Smooth muscle cell of the brain vasculature (primary cell): ENCODE data around the gene PTPRR.

Experiments
- DNase-seq: peaks from one replicate; pipeline ENCODE4 v3.0.0-alpha.2; 2012; ENCODE audit warnings: low read depth, low spot score

PTPRR gene

DNA sequence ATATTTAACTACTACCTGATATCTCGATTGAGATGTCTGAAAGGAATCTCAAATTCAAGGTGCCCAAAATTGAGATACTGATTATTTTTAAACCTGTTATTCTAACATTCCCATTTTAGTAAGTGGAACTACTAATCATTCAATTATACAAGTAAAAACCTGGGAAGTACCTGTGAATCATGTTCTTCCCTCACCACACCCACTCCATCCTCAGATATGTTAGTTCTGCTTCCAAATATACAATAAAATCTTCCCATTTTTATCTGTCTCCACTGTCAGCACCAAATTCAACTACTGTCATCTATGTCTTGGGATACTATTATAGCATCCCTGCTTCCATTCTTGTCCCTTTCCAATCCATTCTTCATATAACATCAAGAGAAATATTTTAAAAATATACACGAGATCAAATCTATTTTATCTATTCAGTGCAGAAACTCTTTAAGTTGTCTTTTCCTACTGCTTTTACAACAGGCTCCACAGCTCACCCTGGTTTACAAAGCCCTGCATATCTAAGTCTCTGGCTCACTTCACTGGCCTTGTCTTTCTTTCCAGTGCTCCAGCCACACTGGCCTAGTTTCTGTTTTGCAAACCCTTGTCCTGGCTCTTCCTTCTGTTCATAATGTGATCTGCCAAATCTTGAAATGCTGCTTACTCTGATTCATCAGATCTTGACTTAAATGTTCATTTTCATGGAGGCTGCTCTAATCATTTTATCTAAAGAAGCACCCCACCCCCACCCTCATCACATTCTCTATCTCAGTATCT is 122.3 kb downstream of the PTPRR start:
- no peak for DNase-seq

GRCh38 chr12:70796989-70797388 is 123.5 kb downstream of the PTPRR start:
- no peak for DNase-seq

DNA sequence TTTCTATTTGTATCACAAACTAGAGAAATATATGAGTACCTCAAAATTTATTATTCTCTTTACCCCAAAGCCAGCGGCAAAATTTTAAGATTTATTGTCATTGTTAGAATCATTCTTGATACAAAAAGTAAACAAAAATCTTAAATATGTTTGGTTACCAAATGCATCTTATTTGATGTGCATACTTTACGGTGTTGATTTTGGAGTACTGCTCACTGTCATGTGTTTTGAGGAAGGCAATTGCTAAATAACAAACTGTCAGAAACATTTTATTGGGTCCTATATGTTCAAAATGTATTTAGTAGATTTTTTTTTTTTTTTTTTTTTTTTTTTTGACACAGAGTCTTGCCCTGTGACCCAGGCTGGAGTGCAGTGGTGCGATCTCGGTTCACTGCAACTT is 124.9 kb downstream of the PTPRR start:
- no peak for DNase-seq

- no peak for DNase-seq
Observed at GRCh38 chr12:70794131-70794530, 126.4 kb downstream of the PTPRR start.

DNA sequence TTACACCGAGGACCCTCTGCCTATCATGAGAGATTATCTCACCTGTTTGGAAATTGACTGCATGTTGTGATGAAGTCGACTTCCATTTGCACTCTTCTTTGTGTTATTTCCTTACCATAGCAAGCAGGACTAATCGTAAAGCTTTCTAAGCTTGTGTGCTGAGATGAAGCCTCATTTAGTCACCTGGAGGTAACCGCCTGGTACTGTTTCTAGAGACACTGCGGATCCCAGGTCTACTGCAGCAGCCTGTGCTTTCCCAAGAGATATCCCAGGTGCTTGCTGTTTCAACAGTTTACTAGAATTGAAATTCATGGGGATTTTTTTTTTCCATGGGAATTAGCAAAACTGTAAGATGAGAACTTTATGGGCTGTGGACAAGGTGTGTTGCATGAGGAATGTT is 131.8 kb downstream of the PTPRR start:
- no peak for DNase-seq

DNA sequence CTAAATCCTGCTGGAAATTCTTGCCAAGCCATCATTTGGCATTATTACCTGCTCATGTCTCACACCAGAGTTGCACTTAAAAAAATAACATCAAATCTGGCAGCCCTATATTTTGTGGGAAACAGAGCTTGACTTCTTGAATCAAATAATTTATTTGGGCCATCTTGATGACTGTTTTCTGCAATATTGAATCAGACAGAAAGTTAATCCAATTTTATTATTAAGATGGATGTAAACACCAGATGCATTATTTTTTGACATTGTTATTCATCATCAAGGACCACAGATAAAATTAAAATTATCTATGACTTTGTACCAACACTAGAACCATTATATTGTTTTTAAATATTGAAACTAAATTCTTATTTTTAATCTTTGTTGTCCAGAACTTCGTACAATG is 132.9 kb downstream of the PTPRR start:
- no peak for DNase-seq

DNA sequence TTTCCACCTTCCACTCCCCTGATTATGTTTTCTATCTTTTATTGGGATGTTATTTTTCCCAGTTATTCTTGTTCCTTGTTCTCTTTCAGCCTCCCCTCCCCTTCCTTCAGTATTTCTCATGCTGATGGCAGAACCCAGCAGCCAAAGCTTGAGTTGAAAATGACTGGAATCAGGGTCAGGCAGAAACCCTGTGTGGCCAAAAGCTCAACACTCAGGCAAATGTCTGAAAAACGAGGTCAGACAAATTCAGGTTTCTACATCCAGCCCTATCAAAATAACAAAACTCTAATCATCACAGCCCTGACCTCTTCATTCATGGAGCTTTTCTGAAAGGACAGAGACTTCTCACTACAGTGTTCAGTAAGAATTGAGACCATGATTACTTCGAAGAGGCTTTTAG is 134.6 kb downstream of the PTPRR start:
- no peak for DNase-seq

- DNase-seq, result no peak
Observed at GRCh38 chr12:70784042-70784668, 136.4 kb downstream of the PTPRR start.

DNA sequence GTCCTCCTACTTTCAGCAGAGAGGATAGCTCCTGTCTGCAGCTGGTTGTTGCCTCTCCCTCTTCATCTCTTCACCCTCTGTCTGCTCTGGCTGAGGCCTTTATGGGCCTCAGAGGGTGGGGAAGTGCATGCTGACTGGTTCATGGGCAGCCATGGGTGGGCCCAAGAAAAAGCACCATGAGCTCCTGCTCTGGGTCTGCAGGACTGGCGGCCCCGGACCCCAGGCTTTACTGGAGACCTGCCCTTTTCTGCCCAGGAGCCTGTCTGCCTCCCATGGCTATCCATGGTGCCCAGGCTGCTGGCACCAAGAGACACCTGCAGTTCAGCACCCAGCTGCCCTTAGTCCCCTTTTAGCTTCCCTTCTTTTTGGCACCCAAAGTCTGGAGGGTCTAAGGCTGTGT is 137.1 kb downstream of the PTPRR start:
- DNase-seq, result no peak

GRCh38 chr12:70779250-70779649 is 141.3 kb downstream of the PTPRR start:
- DNase-seq, result no peak

GRCh38 chr12:70774055-70774454 is 146.5 kb downstream of the PTPRR start:
- no peak for DNase-seq

GRCh38 chr12:70772836-70773235 is 147.7 kb downstream of the PTPRR start:
- DNase-seq, result no peak

DNA sequence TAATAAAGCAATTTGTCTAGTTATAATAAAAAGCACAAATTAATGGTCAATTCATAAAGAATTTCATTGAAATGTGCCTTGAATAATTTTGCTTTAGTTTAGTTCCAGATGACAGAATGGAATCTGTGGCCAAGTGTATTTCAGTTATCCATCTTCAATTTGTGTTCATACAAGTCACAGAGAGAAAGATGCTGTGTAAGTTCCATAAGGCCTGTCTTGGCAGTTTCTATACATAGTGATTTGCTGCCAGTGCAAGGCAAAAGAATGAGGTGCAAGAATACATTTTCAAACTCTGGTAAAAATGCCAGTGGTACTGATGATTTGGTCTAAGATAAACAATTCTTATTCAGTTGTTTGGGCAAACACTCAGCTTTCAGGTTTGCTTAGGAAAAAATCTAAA is 149.0 kb downstream of the PTPRR start:
- DNase-seq, result no peak

DNA sequence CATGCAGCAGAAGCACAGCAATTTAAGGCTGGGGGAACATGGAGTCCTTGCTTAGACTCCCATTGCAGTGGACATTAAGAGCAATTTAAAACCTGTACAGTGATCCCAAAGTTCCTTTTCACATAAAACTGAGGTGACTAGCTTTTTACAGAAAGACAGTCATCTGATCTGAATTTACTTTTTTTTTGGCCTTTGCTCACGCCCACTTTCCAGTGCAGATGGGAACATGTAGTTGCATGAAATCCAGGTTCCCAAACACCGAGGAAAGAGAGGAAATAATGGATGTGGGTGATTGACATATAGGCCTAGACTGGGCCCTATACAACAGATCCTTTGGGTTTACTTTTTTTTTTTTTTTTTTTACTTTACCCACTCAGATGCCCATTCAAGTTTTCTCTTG is 156.9 kb downstream of the PTPRR start:
- no peak for DNase-seq

DNA sequence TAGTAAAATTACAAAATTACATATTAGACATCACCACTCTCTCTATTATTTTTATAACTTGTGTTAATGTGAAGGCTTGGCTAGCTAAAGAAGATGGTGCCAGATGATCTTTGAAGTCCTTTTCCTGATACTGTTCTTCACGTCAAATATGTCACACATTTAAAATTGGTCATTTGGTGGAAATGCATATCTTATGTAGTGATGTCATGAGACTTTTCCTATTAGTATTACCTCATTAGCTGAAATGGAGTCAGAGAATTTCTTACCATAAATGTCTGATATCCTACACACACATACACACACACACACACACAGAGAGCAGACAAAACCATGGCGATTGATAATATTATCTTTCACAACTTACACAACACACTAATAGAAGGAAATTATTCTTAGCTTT is 158.5 kb downstream of the PTPRR start:
- no peak for DNase-seq

DNA sequence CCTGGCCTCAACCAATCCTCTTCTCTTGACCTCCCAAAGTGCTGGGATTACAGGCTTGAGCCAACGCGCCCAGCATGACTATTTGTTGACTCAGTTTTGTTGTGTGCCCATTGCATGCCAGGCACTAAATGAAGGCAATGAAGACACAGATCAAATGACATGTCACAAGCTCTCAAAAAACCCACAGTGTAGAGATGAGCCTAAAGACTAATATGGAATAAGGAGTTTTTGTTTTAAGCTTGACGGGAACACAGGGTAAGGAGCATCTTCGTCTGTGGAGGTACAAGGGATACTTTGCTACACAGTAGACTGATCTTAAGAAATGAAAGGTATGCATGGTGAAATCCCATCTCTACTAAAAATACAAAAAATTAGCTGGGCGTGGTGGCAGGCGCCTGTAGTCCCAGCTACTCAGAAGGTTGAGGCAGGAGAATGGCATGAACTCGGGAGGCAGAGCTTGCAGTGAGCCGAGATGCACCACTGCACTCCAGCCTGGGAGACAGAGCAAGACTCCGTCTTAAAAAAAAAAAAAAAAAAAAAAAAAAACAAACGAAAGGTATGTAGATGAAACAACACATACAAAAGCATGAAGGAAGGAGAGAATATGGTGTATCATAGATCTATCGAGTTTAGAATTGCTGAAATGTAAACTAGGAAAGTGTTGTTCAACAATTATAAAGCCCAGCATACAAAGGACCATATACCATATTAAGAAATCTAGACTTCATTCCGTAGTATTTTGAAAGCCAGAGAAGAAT is 161.2 kb downstream of the PTPRR start:
- no peak for DNase-seq

DNA sequence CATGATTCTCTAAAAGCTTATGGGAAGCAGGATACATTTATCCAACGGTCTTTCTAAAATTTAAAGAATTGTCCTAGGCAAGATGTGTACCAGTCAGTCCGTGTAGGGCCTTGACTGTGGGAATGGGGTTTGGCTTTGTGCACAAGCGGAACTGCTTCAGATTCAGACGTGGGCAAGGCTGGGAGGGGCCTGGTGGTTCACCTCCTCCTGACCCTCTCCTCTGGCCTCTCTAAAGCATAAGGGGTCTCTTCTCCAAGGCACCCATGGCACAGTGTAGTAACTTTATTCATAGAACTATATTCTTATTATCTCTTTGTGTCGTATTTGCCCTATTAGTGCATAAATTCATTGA is 162.1 kb downstream of the PTPRR start:
- no peak for DNase-seq

GRCh38 chr12:70757830-70758493 is 162.6 kb downstream of the PTPRR start:
- DNase-seq, result no peak

DNA sequence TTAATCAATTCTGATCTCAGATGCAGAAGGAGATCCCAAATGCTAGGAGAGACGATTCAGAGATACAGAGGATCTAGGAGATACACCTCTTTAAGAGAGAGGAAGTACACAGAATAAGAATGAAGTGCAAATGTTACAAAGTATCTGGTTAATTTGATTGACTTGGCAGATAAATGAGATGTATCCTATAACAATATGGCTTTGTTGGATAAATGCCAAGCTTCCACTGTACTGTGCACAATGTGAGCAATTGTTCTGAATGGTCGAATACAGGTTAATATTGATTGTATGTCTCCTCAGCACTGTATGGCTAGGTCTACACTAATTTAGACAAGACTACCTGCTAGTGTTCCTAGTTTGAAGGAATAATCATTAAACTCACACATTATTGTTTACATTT is 163.7 kb downstream of the PTPRR start:
- DNase-seq, result no peak

DNA sequence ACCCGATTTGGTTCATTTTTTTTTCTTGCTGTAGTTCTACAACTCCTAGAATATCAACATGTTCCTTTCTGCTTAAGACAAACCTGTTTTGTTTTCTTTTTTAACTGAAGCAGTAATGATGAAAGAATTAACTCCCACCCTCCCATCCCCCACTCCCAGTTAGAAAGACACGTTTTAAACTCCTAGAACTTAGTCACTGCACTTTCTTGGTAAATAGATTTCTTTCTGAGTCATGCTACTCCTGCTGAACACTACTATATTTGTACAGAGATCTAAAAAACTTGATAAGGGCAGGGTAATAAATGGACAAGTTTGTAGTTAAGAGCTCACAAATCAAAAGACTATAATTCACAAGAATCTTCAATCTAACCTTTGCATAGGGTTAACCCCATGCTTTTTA is 164.4 kb downstream of the PTPRR start:
- DNase-seq, result no peak

DNA sequence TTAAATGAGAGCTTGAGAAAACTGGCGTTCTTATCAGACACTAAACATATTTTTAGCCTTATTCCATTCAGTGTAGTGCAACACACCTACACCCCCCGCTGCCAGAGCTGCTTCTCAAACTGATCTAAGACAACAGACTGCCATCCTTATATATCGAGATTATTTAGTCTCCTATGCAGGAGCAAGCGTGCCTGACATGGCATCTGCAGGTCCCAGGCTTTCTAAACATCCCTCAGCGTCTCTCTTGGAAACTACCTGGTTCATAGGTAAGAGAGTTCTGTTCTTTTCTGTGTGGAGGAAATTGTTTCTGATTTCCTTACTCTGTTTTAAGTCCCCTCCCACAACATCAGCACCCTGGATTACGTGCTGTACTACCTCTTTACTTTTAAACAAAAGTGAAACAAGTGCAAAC is 166.2 kb downstream of the PTPRR start:
- DNase-seq, result no peak

DNA sequence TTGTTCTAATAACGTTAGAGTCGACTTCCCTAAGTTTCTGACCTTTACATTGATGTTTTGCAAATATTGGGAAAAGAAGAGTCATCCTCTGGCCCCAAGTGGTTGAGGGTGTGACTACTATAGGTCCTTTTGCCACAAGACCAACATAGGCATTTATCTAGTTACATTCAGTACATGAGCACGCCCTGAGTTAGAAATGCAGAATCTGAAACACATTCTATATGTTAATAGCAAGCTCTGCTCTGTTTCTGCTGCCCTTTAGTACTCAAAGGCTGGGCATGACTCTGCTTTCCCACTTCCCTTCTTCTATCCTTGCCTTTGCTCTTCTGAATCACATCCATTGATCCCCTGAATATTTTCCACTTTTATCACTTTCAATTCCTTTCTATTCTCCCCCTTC is 168.2 kb downstream of the PTPRR start:
- DNase-seq, result no peak
